B cell (primary cell): ENCODE data around the gene SCAMP5. TPM values are rescaled to one million over a fixed set of nuclear protein-coding genes. Genes with fewer than 3 reads are reported as not detected.

Experiments used
- ATAC-seq: fragments of 200-7000 bp; cut with Tn5 transposase; one replicate; pipeline ENCODE4 v1.10.0; 2021; ENCODE audit warnings: low read depth, mild to moderate bottlenecking, moderate number of reproducible peaks, moderate library complexity
- CTCF ChIA-PET: fragments of 350-600 bp; sonication (Branson Sonifier 250); formaldehyde crosslinking; loops from one replicate; lab custom pipeline; 2021; ENCODE audit warnings: antibody characterized with exemption, inconsistent platforms; lab: Charles Lee
- POLR2A ChIA-PET: fragments of 350-600 bp; sonication (Branson Sonifier 250); formaldehyde crosslinking; loops from one replicate; lab custom pipeline; 2021; ENCODE audit warnings: antibody characterized with exemption; lab: Charles Lee
- DNase-seq: peaks from one replicate; pipeline ENCODE4 v3.0.0; 2013
- H2AFZ ChIP-seq: 2 replicates; pipeline ENCODE4 v1.6.1; 2012; ENCODE audit warnings: mild to moderate bottlenecking, low read depth, low read length; ENCODE audit not compliant: insufficient read depth, poor library complexity, severe bottlenecking
- H3K27ac ChIP-seq, 2 donors: 1 replicate in 1 of 2; 2 replicates in 1 of 2; pipeline ENCODE4 v1.5.1; 2012 to 2013; ENCODE audit warnings: low read length in 2 of 2, mild to moderate bottlenecking in 2 of 2, moderate library complexity in 1 of 2
- H3K27me3 ChIP-seq, 4 experiments: fragments of 200-600 bp in 1 of 4; sonication (generic) in 1 of 4; replicated peaks in 1 of 4; 1 replicate in 2 of 4; 2 replicates in 2 of 4; pipeline versions ENCODE4 v1.6.1 to v1.7.0; 2013 to 2016; ENCODE audit warnings: low read length in 3 of 4, mild to moderate bottlenecking in 2 of 4, mixed read lengths in 1 of 4, moderate library complexity in 1 of 4; ENCODE audit not compliant: insufficient read depth in 4 of 4, control insufficient read depth in 3 of 4; ENCODE audit errors: control extremely low read depth in 1 of 4
- H3K36me3 ChIP-seq, 2 experiments: replicated peaks in 1 of 2; 1 replicate in 1 of 2; 2 replicates in 1 of 2; pipeline versions ENCODE4 v1.6.1 to v1.7.1; 2013; ENCODE audit warnings: low read length in 1 of 2; ENCODE audit not compliant: insufficient read depth in 2 of 2, control insufficient read depth in 1 of 2; ENCODE audit errors: control extremely low read depth in 1 of 2, extremely low read depth in 1 of 2
- H3K4me1 ChIP-seq, 2 donors: fragments of 200-600 bp in 1 of 2; sonication (generic) in 1 of 2; 1 replicate in 1 of 2; 2 replicates in 1 of 2; pipeline versions ENCODE4 v1.5.1 to v1.6.1; 2013 to 2017; ENCODE audit warnings: low read length in 2 of 2; ENCODE audit not compliant: control insufficient read depth in 2 of 2, insufficient read depth in 2 of 2
- H3K4me2 ChIP-seq: replicated peaks from 2 replicates; pipeline ENCODE3; 2012; ENCODE audit warnings: mild to moderate bottlenecking, low read depth, low read length; ENCODE audit not compliant: poor library complexity, severe bottlenecking
- H3K4me3 ChIP-seq, 5 experiments: fragments of 200-600 bp in 1 of 5; sonication (generic) in 1 of 5; 1 replicate in 3 of 5; 2 replicates in 2 of 5; pipeline versions ENCODE4 v1.5.1 to v1.7.0; 2011 to 2016; ENCODE audit warnings: low read length in 4 of 5, mild to moderate bottlenecking in 4 of 5, low read depth in 2 of 5, control low read depth in 1 of 5, moderate library complexity in 1 of 5; ENCODE audit not compliant: insufficient read depth in 1 of 5; ENCODE audit errors: control extremely low read depth in 1 of 5, extremely low read depth in 1 of 5
- H3K79me2 ChIP-seq: fragments of 200-600 bp; sonication (generic); one replicate; pipeline ENCODE4 v1.6.0; 2016; ENCODE audit warnings: low read length; ENCODE audit not compliant: control insufficient read depth, insufficient read depth
- H3K9ac ChIP-seq: fragments of 200-600 bp; sonication (generic); 2 replicates; pipeline ENCODE4 v1.6.1; 2017; ENCODE audit warnings: mild to moderate bottlenecking, low read length, moderate library complexity
- H3K9me3 ChIP-seq, 3 donors: one replicate each; pipeline versions ENCODE4 v1.6.1 to v1.7.1; 2013; ENCODE audit warnings: low read length in 2 of 3; ENCODE audit not compliant: control insufficient read depth in 2 of 3, insufficient read depth in 1 of 3; ENCODE audit errors: control extremely low read depth in 1 of 3
- H4K20me1 ChIP-seq: 2 replicates; pipeline ENCODE4 v1.6.0; 2012; ENCODE audit warnings: mild to moderate bottlenecking, low read length; ENCODE audit not compliant: insufficient read depth, control insufficient read depth, poor library complexity, severe bottlenecking
- H3K27ac Mint-ChIP-seq: one replicate; pipeline ENCODE4 v1.8.0; 2021; ENCODE audit warnings: mixed read lengths
- H3K27me3 Mint-ChIP-seq: one replicate; pipeline ENCODE4 v1.8.0; 2021; ENCODE audit warnings: mixed read lengths
- H3K4me1 Mint-ChIP-seq: one replicate; pipeline ENCODE4 v1.8.0; 2021; ENCODE audit warnings: mixed read lengths
- H3K4me3 Mint-ChIP-seq: one replicate; pipeline ENCODE4 v1.8.0; 2021; ENCODE audit warnings: mixed read lengths
- H3K9me3 Mint-ChIP-seq: one replicate; pipeline ENCODE4 v1.8.0; 2022; ENCODE audit warnings: mixed read lengths; ENCODE audit not compliant: insufficient read depth
- EZH2 ChIP-seq: IDR thresholded peaks from 2 replicates; pipeline ENCODE4 v1.6.1; 2012; ENCODE audit warnings: borderline replicate concordance, low read depth, mild to moderate bottlenecking, moderate library complexity, low read length; ENCODE audit not compliant: insufficient read depth, poor library complexity, severe bottlenecking
- WGBS: methylation state at CpG from one replicate; pipeline ENCODE4 v1.1.5; 2013; ENCODE audit warnings: missing lambda C conversion rate; ENCODE audit not compliant: insufficient coverage; 5-methylcytosine and 5-hydroxymethylcytosine counted together
- intact Hi-C: fragments of 100-400 bp; cut with micrococcal nuclease; formaldehyde crosslinking; loops from one replicate; pipeline ENCODE4 v1.10.0; 2022
- polyA plus RNA-seq: library from polyadenylated mRNA; depleted of rRNA; stranded (reverse); fragments of >200 nt; gene quantifications from 2 replicates; pipeline ENCODE4 v1.2.3, GENCODE V29; 2012
- total RNA-seq, 2 donors: library from RNA; stranded (reverse); fragments of 120-200 nt in 1 of 2; gene quantifications; 1 replicate in 1 of 2; 2 replicates in 1 of 2; pipeline versions ENCODE4 v1.2.3 to v1.2.4, GENCODE V29; 2013 to 2022
- TF ChIP-seq, protein P1 (sequence below): fragments of 200-600 bp; IDR thresholded peaks from one replicate; pipeline ENCODE4 v1.8.0; 2022; ENCODE audit warnings: antibody characterized with exemption, mild to moderate bottlenecking

The SCAMP5 gene
- total and polyA plus RNA-seq, 2 donors (not counting 1 experiment from before 2014, with no cell fraction given) = 0.59 to 3.4 TPM

- no peak overlapping the region for H3K4me3 Mint-ChIP-seq
- Histone ChIP-seq H3K4me2 (no peak overlapping the region), H3K4me1 (peaks cover 0 to 1% of the 10 kb centered on the region in 2 donors), H4K20me1 (no peaks in the 10 kb centered on the region), H3K9ac (no peak overlapping the region), H2AFZ (no peak overlapping the region), H3K36me3 (no peaks in the 10 kb centered on the region), H3K4me3 (no peak overlapping the region), H3K27me3 (no peaks in the 10 kb centered on the region), H3K27ac (no peak overlapping the region), H3K9me3 (peaks cover 0 to 12% (median 7%) of the 10 kb centered on the region in 3 donors), H3K79me2 (no peaks in the 10 kb centered on the region)
- H3K27ac Mint-ChIP-seq = no peak overlapping the region
- H3K4me1 Mint-ChIP-seq = peaks cover 11% of the 10 kb centered on the region
- WGBS = 85% methylated on average over 4 of the region's 4 CpGs
- H3K27me3 Mint-ChIP-seq = no peaks in the 10 kb centered on the region
- peaks cover 2% of the 10 kb centered on the region for H3K9me3 Mint-ChIP-seq
- CTCF ChIA-PET = no interaction called here
- TF ChIP-seq, protein P1, sequence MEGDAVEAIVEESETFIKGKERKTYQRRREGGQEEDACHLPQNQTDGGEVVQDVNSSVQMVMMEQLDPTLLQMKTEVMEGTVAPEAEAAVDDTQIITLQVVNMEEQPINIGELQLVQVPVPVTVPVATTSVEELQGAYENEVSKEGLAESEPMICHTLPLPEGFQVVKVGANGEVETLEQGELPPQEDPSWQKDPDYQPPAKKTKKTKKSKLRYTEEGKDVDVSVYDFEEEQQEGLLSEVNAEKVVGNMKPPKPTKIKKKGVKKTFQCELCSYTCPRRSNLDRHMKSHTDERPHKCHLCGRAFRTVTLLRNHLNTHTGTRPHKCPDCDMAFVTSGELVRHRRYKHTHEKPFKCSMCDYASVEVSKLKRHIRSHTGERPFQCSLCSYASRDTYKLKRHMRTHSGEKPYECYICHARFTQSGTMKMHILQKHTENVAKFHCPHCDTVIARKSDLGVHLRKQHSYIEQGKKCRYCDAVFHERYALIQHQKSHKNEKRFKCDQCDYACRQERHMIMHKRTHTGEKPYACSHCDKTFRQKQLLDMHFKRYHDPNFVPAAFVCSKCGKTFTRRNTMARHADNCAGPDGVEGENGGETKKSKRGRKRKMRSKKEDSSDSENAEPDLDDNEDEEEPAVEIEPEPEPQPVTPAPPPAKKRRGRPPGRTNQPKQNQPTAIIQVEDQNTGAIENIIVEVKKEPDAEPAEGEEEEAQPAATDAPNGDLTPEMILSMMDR = no peak
- no peak for TF ChIP-seq EZH2
- ATAC-seq (no peak), DNase-seq (no peak)
- intact Hi-C loops = no loop called here
- POLR2A ChIA-PET = no interaction called here
Observed at GRCh38 chr15:75063338-75063737, 68.0 kb downstream of the SCAMP5 start.

GRCh38 chr15:75063889-75064288, 68.5 kb downstream of the SCAMP5 start:
- no peaks in the 10 kb centered on the region for H3K27me3 Mint-ChIP-seq
- H3K4me1 Mint-ChIP-seq = peaks cover 17% of the 10 kb centered on the region
- no peaks in the 10 kb centered on the region for H3K79me2 ChIP-seq
- peaks cover 0 to 12% (median 7%) of the 10 kb centered on the region in 3 donors for H3K9me3 ChIP-seq
- H3K9ac ChIP-seq = no peak overlapping the region
- H3K4me3 ChIP-seq = no peak overlapping the region
- ATAC-seq (no peak), DNase-seq (no peak)
- WGBS = 97% methylated on average over 7 of the region's 9 CpGs
- no peaks in the 10 kb centered on the region for H3K27me3 ChIP-seq
- intact Hi-C loops = no loop called here
- ChIA-PET CTCF (no interaction called here), POLR2A (no interaction called here)
- no peaks in the 10 kb centered on the region for H3K36me3 ChIP-seq
- no peak for TF ChIP-seq EZH2
- TF ChIP-seq, protein P1 = no peak
- H2AFZ ChIP-seq = no peak overlapping the region
- peaks cover 2 to 7% of the 10 kb centered on the region in 2 donors for H3K4me1 ChIP-seq
- H4K20me1 ChIP-seq = no peaks in the 10 kb centered on the region
- H3K27ac Mint-ChIP-seq = no peak overlapping the region
- H3K4me3 Mint-ChIP-seq = no peak overlapping the region
- peaks cover 2% of the 10 kb centered on the region for H3K9me3 Mint-ChIP-seq
- H3K4me2 ChIP-seq = no peak overlapping the region
- no peak overlapping the region for H3K27ac ChIP-seq
